Skeletal muscle satellite cell (primary cell): ENCODE results near the gene CACNA1D. TPM values are rescaled to one million over a fixed set of nuclear protein-coding genes. Genes with fewer than 3 reads are reported as not detected.

Experiments used
- H3K27me3 ChIP-seq: 2 replicates; pipeline ENCODE4 v1.7.0; 2013; ENCODE audit warnings: low read length; ENCODE audit not compliant: control insufficient read depth, insufficient read depth
- H3K36me3 ChIP-seq: 2 replicates; pipeline ENCODE4 v1.7.0; 2013; ENCODE audit warnings: mild to moderate bottlenecking, control low read depth, low read length; ENCODE audit not compliant: insufficient read depth
- H3K4me1 ChIP-seq: 2 replicates; pipeline ENCODE4 v1.7.0; 2013; ENCODE audit warnings: low read length; ENCODE audit not compliant: control insufficient read depth, insufficient read depth
- H3K4me2 ChIP-seq: 2 replicates; pipeline ENCODE4 v1.7.0; 2013; ENCODE audit warnings: mild to moderate bottlenecking, low read length
- H3K4me3 ChIP-seq: 2 replicates; pipeline ENCODE4 v1.7.0; 2013; ENCODE audit warnings: low read length
- H3K9ac ChIP-seq: 2 replicates; pipeline ENCODE4 v1.7.0; 2013; ENCODE audit warnings: mild to moderate bottlenecking, low read depth, low read length, moderate library complexity
- H3K9me3 ChIP-seq: replicated peaks from 2 replicates; pipeline ENCODE4 v1.7.0; 2013; ENCODE audit warnings: mild to moderate bottlenecking, control low read depth, low read length
- small RNA-seq: library from RNA; depleted of rRNA; stranded (forward); fragments of <200 nt; gene quantifications from one replicate; pipeline ENCODE3, GENCODE V24; 2012

Gene CACNA1D

DNA sequence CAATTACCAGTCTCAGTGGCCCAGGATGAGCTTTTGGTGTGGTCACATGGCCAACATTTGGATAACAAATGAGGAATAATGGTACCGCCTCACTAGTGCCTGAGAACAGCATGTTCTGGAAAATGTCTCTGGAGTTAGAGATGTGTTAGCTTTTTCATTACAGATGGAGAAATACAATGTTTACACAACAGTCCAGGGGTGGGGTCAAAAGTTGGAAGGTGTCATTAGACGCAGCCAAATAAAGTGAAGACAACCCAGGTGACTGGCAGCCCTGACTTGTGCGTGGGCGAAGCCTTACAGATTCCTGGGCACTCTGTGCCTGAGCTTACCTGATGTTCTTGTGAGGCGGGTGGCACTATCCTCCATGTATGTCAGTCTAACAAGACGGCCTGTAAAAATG is 364.8 kb downstream of the CACNA1D start:
- no peak overlapping the region for H3K4me3 ChIP-seq
- no peak overlapping the region for H3K9ac ChIP-seq
- H3K4me1 ChIP-seq, result no peaks in the 10 kb centered on the region
- no peaks in the 10 kb centered on the region for H3K9me3 ChIP-seq
- peaks cover 38% of the 10 kb centered on the region for H3K36me3 ChIP-seq
- no peak overlapping the region for H3K4me2 ChIP-seq
- H3K27me3 ChIP-seq, result no peaks in the 10 kb centered on the region

DNA sequence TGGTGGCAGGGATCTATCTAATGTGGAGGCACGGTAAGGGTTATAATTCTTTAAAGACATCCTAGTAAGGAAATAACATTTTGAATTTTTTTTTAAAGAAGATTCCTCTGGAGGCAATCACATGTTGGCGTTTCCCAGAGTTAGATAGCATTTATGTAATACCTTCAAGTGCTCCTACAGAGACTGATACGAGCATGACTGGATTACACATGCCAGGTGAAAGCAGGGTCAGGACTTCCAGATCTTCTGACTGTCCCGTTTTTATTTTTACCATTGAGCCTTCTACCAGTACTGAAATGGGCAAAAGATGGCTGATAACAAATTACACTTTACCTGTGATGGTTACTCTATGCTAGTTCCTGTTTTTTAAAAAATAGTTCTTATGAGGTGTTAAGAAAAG is 365.8 kb downstream of the CACNA1D start:
- H3K9me3 ChIP-seq, result no peaks in the 10 kb centered on the region
- H3K4me2 ChIP-seq, result no peak overlapping the region
- H3K4me3 ChIP-seq, result no peak overlapping the region
- H3K36me3 ChIP-seq, result peaks cover 42% of the 10 kb centered on the region
- no peaks in the 10 kb centered on the region for H3K27me3 ChIP-seq
- no peaks in the 10 kb centered on the region for H3K4me1 ChIP-seq
- H3K9ac ChIP-seq, result no peak overlapping the region

DNA sequence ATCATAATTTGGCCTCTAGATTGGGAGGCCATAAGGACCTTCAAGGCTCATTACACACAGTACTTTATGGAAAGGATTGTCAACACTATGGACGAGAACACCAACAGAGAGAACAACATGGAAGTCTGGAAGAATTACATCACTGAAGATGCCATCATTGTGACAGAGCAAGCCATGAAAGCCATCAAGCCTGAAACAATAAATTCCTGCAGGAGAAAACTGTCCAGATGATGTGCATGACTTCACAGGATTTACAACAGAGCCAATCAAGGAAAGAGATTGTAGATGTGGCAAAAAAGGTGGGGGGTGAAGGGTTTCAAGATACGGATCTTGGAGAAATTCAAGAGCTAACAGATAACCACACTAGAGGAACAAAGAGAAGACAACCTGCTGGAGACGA is 367.8 kb downstream of the CACNA1D start:
- Histone ChIP-seq H3K36me3 (peaks cover 53% of the 10 kb centered on the region), H3K9me3 (no peaks in the 10 kb centered on the region), H3K4me2 (no peak overlapping the region), H3K9ac (no peak overlapping the region), H3K4me3 (no peak overlapping the region), H3K27me3 (no peaks in the 10 kb centered on the region), H3K4me1 (no peaks in the 10 kb centered on the region)

DNA sequence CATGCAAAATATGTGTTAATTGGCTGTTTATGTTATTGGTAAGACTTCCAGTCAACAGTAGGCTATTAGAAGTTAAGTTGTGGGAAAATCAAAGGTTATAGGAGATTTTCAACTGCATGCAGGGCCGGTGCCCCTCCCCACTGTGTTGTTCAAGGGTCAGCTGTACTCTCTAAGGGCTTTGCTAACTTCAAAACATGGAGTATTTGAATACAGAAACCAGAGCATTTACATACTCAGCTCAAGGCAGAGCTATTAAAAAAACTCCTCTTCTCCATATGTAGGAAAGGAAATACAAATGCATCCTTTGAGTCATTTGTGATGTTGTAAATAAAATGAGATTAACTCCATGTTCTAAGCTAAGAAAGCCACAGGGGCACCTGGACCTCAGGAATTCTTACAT is 368.7 kb downstream of the CACNA1D start:
- Histone ChIP-seq H3K4me2 (no peak overlapping the region), H3K4me1 (no peaks in the 10 kb centered on the region), H3K9me3 (no peaks in the 10 kb centered on the region), H3K36me3 (peaks cover 61% of the 10 kb centered on the region), H3K27me3 (no peaks in the 10 kb centered on the region), H3K4me3 (no peak overlapping the region), H3K9ac (no peak overlapping the region)

Small RNAs within 50 kb of the gene (small RNA-seq; reads per million reads assigned to genes)
- gene AC012467.1, result not detected
- gene RF00154, result 11.2 reads per million, percentile 91 among the genes with 10 or more reads in this experiment
